ENCODE measurements around the gene PEX10.

DNA sequence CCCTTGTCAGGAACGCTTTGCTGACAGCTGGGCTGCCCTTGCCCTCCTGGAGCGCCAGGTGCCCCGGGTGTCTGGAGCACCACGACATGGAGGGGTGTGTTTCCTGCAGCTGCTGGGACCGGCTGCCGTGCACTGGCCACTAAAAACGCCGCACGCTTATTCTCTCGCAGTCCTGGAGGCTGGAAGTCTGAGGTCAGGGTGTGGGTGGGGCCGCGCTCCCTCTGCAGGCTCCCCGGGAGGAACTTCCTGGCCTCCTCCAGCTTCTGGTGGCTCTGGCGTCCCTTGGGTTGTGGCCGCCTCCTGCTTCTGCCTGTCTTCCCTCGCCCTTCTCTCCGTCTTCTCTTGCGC lies 35.7 kb upstream of the PEX10 start:
- TF ChIP-seq CTCF (IDR thresholded peaks at IDR 0.05; ENCODE audit: poor library complexity, severe bottlenecking): no peak
- TF ChIP-seq REST (IDR thresholded peaks at IDR 0.05; ENCODE audit: borderline replicate concordance): no peak
- no peak for TF ChIP-seq EZH2 (IDR thresholded peaks at IDR 0.05; ENCODE audit: borderline replicate concordance, insufficient read depth, low read length, poor library complexity, severe bottlenecking)
- TF ChIP-seq SMC3 (conservative IDR thresholded peaks at IDR 0.05; ENCODE audit: poor library complexity): no peak
- TF ChIP-seq POLR2AphosphoS5 (IDR thresholded peaks at IDR 0.05): no peak
- TF ChIP-seq TAF1 (IDR thresholded peaks at IDR 0.05; ENCODE audit: low read depth): no peak
- TF ChIP-seq EP300 (conservative IDR thresholded peaks at IDR 0.05; ENCODE audit: poor library complexity, severe bottlenecking): no peak
- TF ChIP-seq MXI1 (conservative IDR thresholded peaks at IDR 0.05; ENCODE audit: poor library complexity, severe bottlenecking): no peak
- TF ChIP-seq RAD21 (conservative IDR thresholded peaks at IDR 0.05): no peak

Data from neural cell (in vitro differentiated cells).